Measurements from ENCODE around the gene SMOC2. TPM values are rescaled to one million over a fixed set of nuclear protein-coding genes. Genes with fewer than 3 reads are reported as not detected.

Gene SMOC2
- total RNA-seq, 3 donors from 2014 or later = 14.4 to 67.2 (median 63.6) TPM

GRCh38 chr6:168415098-168415992 is 25.6 kb upstream of the SMOC2 start:
- no peak overlapping the region for H3K4me3 ChIP-seq
- H3K27ac ChIP-seq = peak overlapping the region; percentile 42 to 70
- H3K36me3 ChIP-seq = no peaks in the 10 kb centered on the region
- H3K27me3 ChIP-seq = no peaks in the 10 kb centered on the region
- DNase-seq (ENCODE audit: low spot score in 2 of 2) = no peak
- H3K9me3 ChIP-seq = no peaks in the 10 kb centered on the region
- no peak for TF ChIP-seq POLR2AphosphoS5 (IDR thresholded peaks at IDR 0.05)
- no peak for TF ChIP-seq POLR2A (IDR thresholded peaks at IDR 0.05)
- TF ChIP-seq, protein P1, sequence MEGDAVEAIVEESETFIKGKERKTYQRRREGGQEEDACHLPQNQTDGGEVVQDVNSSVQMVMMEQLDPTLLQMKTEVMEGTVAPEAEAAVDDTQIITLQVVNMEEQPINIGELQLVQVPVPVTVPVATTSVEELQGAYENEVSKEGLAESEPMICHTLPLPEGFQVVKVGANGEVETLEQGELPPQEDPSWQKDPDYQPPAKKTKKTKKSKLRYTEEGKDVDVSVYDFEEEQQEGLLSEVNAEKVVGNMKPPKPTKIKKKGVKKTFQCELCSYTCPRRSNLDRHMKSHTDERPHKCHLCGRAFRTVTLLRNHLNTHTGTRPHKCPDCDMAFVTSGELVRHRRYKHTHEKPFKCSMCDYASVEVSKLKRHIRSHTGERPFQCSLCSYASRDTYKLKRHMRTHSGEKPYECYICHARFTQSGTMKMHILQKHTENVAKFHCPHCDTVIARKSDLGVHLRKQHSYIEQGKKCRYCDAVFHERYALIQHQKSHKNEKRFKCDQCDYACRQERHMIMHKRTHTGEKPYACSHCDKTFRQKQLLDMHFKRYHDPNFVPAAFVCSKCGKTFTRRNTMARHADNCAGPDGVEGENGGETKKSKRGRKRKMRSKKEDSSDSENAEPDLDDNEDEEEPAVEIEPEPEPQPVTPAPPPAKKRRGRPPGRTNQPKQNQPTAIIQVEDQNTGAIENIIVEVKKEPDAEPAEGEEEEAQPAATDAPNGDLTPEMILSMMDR (IDR thresholded peaks at IDR 0.05) = no peak
- H3K4me1 ChIP-seq = no peaks in the 10 kb centered on the region
- intact Hi-C loops (cut with DNase I; ENCODE audit: low total_unique reads) = loop anchor here (1.0 kb wide), 1 partner anchor 25 kb away; no protein-coding TSS in a partner anchor

DNA sequence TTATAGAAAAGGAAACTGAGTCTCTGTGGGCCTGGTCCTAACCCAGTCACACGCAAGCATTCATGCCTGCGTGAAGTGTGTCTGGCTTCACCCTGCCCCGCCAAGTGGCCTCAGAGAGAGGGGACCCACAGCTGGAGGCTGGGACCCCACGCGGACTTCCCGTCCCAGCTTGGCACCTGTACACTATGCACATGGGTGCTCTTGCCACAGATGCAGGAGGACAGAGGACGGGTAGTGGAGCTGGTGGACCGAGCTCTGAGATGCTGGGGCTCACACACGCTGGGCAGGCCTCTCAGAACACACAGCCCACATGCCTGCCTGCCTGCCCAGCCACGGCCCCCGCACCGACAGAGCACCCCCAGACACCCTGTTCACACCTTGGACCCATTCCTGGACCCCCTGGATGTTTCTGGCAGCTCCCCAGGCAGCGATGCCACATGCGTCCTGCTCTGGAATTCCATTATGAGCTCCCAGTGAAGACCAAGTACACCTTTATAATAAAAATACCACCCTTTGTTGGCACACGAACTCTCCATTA is 24.9 kb upstream of the SMOC2 start:
- no peaks in the 10 kb centered on the region for H3K4me1 ChIP-seq
- intact Hi-C loops (cut with DNase I; ENCODE audit: low total_unique reads) = loop anchor here (1.0 kb wide), 1 partner anchor 26 kb away; no protein-coding TSS in a partner anchor

DNA sequence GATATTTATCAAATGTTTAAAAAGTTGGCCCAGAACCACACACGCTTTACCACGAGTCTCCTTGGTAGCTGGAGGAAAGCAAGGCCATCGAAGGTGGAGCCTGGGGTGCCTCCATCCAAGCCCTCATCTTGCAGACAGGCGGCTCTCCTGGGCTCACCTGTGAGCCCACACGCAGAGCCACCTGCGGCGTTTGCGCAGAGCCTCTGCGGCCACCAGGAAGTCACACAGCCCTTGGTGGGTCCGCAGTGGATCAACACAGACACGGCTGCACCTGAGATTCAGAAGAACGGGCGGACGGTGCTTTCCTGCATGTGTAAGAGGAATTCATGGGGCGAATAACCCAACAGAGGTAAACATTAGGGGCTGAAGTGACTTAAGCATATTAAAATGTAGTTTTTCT is 24.5 kb upstream of the SMOC2 start:
- Histone ChIP-seq H3K4me3 (no peak overlapping the region), H3K4me1 (no peaks in the 10 kb centered on the region), H3K27me3 (no peaks in the 10 kb centered on the region), H3K36me3 (no peaks in the 10 kb centered on the region), H3K27ac (no peak overlapping the region), H3K9me3 (no peaks in the 10 kb centered on the region)
- DNase-seq (ENCODE audit: low spot score in 2 of 2) = no peak
- no peak for TF ChIP-seq POLR2A (IDR thresholded peaks at IDR 0.05)
- TF ChIP-seq, protein P1 (IDR thresholded peaks at IDR 0.05) = no peak
- TF ChIP-seq POLR2AphosphoS5 (IDR thresholded peaks at IDR 0.05) = no peak
- intact Hi-C loops (cut with DNase I; ENCODE audit: low total_unique reads) = no loop called here

More for the DNA sequence above, 24.9 kb upstream of the SMOC2 start:
- Histone ChIP-seq H3K27me3 (no peaks in the 10 kb centered on the region), H3K36me3 (no peaks in the 10 kb centered on the region), H3K9me3 (no peaks in the 10 kb centered on the region), H3K4me3 (no peak overlapping the region), H3K27ac (peak overlapping the region in 1 of 2 donors; percentile 42)
- TF ChIP-seq POLR2AphosphoS5 (IDR thresholded peaks at IDR 0.05) = no peak
- no peak for TF ChIP-seq POLR2A (IDR thresholded peaks at IDR 0.05)
- TF ChIP-seq, protein P1 (IDR thresholded peaks at IDR 0.05) = no peak
- DNase-seq (ENCODE audit: low spot score in 2 of 2) = no peak

GRCh38 chr6:168417191-168417590 is 23.8 kb upstream of the SMOC2 start:
- no peak overlapping the region for H3K4me3 ChIP-seq
- TF ChIP-seq POLR2AphosphoS5 (IDR thresholded peaks at IDR 0.05) (no peak), POLR2A (IDR thresholded peaks at IDR 0.05) (no peak)
- TF ChIP-seq, protein P1 (IDR thresholded peaks at IDR 0.05) = no peak
- no peaks in the 10 kb centered on the region for H3K36me3 ChIP-seq
- H3K9me3 ChIP-seq = no peaks in the 10 kb centered on the region
- intact Hi-C loops (cut with DNase I; ENCODE audit: low total_unique reads) = no loop called here
- H3K27ac ChIP-seq = peak overlapping the region in 1 of 2 donors; percentile 71
- H3K4me1 ChIP-seq = no peaks in the 10 kb centered on the region
- DNase-seq (ENCODE audit: low spot score in 2 of 2) = no peak
- no peaks in the 10 kb centered on the region for H3K27me3 ChIP-seq

Data from breast epithelium (tissue), 4 donors.